ENCODE results near the gene OXCT1. TPM values are rescaled to one million over a fixed set of nuclear protein-coding genes. Genes with fewer than 3 reads are reported as not detected.

The OXCT1 gene
- total and polyA plus RNA-seq, 9 of the 15 experiments (the other 6 are each of a cell fraction or from before 2014, with no cell fraction given), result 24.7 to 61.2 (median 41.9) TPM

GRCh38 chr5:41761663-41762062, 108.6 kb downstream of the OXCT1 start:
- ATAC-seq (no peak), FAIRE-seq (no peak), DNase-seq (ENCODE audit: extremely low read depth in 1 of 4, low spot score in 3 of 4) (no peak)
- Histone ChIP-seq H3K36me3 (ENCODE audit: control insufficient read depth, insufficient read depth, low read length) (peaks cover 21% of the 10 kb centered on the region; the same call in 2 of the 3 replicates), H3K27me3 (ENCODE audit: control insufficient read depth in 2 of 2, insufficient read depth in 2 of 2, low read length in 2 of 2) (no peaks in the 10 kb centered on the region), H3K4me3 (no peak overlapping the region), H3K27ac (ENCODE audit: extremely low read depth, low read depth, low read length) (no peak overlapping the region), H3K9me3 (replicated peaks; ENCODE audit: control insufficient read depth, insufficient read depth, low read depth, low read length) (no peaks in the 10 kb centered on the region), H3K4me2 (ENCODE audit: insufficient read depth, low read length) (no peak overlapping the region), H3K79me2 (ENCODE audit: control insufficient read depth, insufficient read depth, low read length) (no peaks in the 10 kb centered on the region), H3K9me1 (ENCODE audit: control insufficient read depth, insufficient read depth, low read length) (no peaks in the 10 kb centered on the region), H3K9ac (ENCODE audit: insufficient read depth in 1 of 2, low read depth in 2 of 2, low read length in 2 of 2) (no peak overlapping the region), H2AFZ (ENCODE audit: low read depth, low read length) (no peak overlapping the region), H3K4me1 (replicated peaks in 1 of 2; ENCODE audit: control insufficient read depth in 2 of 2, insufficient read depth in 2 of 2, low read length in 2 of 2) (no peaks in the 10 kb centered on the region), H4K20me1 (replicated peaks; ENCODE audit: control insufficient read depth, insufficient read depth, low read length) (no peaks in the 10 kb centered on the region)
- in situ Hi-C loops (cut with MboI) (no loop called here), intact Hi-C loops (cut with micrococcal nuclease) (no loop called here)
- POLR2A ChIA-PET, result interaction anchor here (1.0 kb wide), 1 partner anchor 10 kb away, joined by 3 read pairs; no protein-coding TSS in a partner anchor
- no TSS peak for BruUV-seq (replicated peaks)
- CTCF ChIA-PET (ENCODE audit: low intra/inter-chr PET ratio), result no interaction called here
- TF ChIP-seq HNRNPLL (IDR thresholded peaks at IDR 0.05; ENCODE audit: low read depth, low read length, poor library complexity, severe bottlenecking), result no peak
- TF ChIP-seq ZSCAN29 (IDR thresholded peaks at IDR 0.05), result no peak
- TF ChIP-seq EWSR1 (IDR thresholded peaks at IDR 0.05; ENCODE audit: borderline replicate concordance, low read depth, partially characterized antibody), result no peak
- TF ChIP-seq TRIM28 (IDR thresholded peaks at IDR 0.05), result no peak
- TF ChIP-seq SRSF7 (optimal IDR thresholded peaks at IDR 0.05; ENCODE audit: low read depth, low read length), result no peak
- TF ChIP-seq NR2C2 (CRISPR knock-in tag; IDR thresholded peaks at IDR 0.05), result no peak
- TF ChIP-seq NR2C2 (tag; IDR thresholded peaks at IDR 0.05), result no peak
- no peak for TF ChIP-seq ZNF175 (CRISPR knock-in tag; IDR thresholded peaks at IDR 0.05; ENCODE audit: low read depth)
- TF ChIP-seq, protein P1, sequence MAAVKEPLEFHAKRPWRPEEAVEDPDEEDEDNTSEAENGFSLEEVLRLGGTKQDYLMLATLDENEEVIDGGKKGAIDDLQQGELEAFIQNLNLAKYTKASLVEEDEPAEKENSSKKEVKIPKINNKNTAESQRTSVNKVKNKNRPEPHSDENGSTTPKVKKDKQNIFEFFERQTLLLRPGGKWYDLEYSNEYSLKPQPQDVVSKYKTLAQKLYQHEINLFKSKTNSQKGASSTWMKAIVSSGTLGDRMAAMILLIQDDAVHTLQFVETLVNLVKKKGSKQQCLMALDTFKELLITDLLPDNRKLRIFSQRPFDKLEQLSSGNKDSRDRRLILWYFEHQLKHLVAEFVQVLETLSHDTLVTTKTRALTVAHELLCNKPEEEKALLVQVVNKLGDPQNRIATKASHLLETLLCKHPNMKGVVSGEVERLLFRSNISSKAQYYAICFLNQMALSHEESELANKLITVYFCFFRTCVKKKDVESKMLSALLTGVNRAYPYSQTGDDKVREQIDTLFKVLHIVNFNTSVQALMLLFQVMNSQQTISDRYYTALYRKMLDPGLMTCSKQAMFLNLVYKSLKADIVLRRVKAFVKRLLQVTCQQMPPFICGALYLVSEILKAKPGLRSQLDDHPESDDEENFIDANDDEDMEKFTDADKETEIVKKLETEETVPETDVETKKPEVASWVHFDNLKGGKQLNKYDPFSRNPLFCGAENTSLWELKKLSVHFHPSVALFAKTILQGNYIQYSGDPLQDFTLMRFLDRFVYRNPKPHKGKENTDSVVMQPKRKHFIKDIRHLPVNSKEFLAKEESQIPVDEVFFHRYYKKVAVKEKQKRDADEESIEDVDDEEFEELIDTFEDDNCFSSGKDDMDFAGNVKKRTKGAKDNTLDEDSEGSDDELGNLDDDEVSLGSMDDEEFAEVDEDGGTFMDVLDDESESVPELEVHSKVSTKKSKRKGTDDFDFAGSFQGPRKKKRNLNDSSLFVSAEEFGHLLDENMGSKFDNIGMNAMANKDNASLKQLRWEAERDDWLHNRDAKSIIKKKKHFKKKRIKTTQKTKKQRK (IDR thresholded peaks at IDR 0.05; ENCODE audit: borderline replicate concordance, low read depth, low read length), result no peak
- 54% methylated on average over 1 of the region's 1 CpG for WGBS (ENCODE audit: insufficient coverage, low coverage, missing lambda C conversion rate)

All from K562 (cell line).